Muscle of back (tissue), 11 donors: ENCODE data around the gene KCNMB2. TPM values are rescaled to one million over a fixed set of nuclear protein-coding genes. Genes with fewer than 3 reads are reported as not detected.
"Not testable (repeated sequence)": the region's sequence is repeated elsewhere in the genome, so short reads cannot be mapped to it uniquely, and the experiment has no call there.

Source experiments
- DNase-seq, 3 donors: peaks; one replicate each; pipeline versions ENCODE4 v3.0.0 to v3.0.0-alpha.2; 2013
- polyA plus RNA-seq, 10 donors: library from polyadenylated mRNA; unstranded; fragments of 120-200 nt; gene quantifications; one replicate each; pipeline ENCODE4 v1.2.1, GENCODE V29; 2013; ENCODE audit not compliant: insufficient read length in 10 of 10

Gene KCNMB2
- polyA plus RNA-seq, 10 donors, result 11.5 to 29.9 (median 16.9) TPM

GRCh38 chr3:178859386-178859785 is 323.1 kb downstream of the KCNMB2 start:
- no peak for DNase-seq

- not testable (repeated sequence) for DNase-seq
Observed at GRCh38 chr3:178859900-178860436, 323.7 kb downstream of the KCNMB2 start.

GRCh38 chr3:178868681-178869080 is 332.4 kb downstream of the KCNMB2 start:
- DNase-seq, result peak in 1 of 3 donors; percentile 54

DNA sequence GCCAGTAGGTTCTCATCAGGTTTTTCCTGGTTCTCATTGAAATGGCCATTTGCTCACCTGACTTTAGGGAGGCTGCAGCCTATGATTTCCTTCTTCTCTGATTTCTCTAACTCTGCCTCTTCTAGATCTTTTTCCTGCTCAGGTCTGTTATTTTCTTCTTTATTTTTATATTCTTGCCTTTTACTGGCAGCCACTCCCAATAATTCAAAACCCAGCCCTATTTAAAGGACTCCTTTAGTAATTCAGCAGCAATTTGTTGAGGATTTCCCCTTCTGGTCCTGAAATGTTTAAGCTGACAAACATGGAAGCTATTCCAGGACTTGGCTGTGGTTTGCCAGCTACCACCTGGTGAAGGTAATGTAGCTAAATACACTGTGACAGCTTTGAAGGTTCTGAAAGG is 333.8 kb downstream of the KCNMB2 start:
- DNase-seq, result no peak

- DNase-seq, result no peak
Observed at GRCh38 chr3:178875157-178875556, 338.9 kb downstream of the KCNMB2 start.

DNA sequence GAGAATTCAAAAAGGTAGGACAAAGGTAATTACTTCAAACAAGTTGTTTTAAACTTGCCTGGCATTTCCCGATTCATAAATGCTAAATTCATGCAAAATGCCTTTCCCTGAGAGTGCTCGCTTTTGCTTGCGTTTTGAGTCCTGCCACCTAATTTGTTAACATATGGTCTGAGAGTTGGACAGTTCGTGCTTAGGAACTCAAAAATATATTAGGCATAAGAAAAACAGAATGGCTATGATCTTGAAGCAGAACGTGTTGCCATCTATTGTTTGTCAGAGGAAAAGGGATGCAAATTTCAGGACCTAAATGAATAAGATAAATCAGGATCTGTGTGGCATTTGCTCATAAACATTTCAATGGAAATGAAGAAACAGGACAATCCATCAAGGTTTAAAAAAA is 339.6 kb downstream of the KCNMB2 start:
- peak in 1 of 3 donors; percentile 6 for DNase-seq

DNA sequence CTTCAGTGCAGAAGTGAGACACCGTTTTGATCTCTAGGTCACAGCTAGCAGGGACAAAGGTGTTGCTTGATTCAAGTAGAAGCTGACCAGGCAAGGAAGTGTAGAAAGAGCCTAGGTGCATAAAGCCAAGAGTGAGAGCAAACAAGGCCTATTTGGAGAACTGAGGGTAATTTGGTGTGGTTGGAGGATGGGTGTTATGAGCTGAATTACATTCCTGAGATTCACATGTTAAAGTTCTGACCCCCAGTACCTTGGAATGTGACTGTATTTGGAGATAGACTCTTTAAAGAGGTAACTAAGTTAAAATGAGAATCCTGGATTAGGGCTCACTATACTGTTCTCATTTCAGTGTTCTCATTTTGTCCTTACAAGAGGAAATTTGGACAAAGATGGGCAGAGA is 344.0 kb downstream of the KCNMB2 start:
- no peak for DNase-seq
